Esophagus squamous epithelium (tissue), 4 donors: ENCODE data around the gene VEZF1.

ENCODE experiments used
- POLR2A ChIP-seq, 4 donors: fragments of 450-650 bp; IDR thresholded peaks; one replicate each; pipeline ENCODE4 v1.6.1; 2017; ENCODE audit warnings: antibody characterized with exemption in 4 of 4, mild to moderate bottlenecking in 4 of 4, moderate library complexity in 3 of 4
- TF ChIP-seq, protein P1 (sequence below), 6 experiments: fragments of 450-650 bp in 4 of 6; fragments of 200-600 bp in 2 of 6; sonication (generic) in 2 of 6; IDR thresholded peaks; one replicate each; pipeline ENCODE4 v1.5.1; 2016 to 2019; ENCODE audit warnings: antibody characterized with exemption in 6 of 6, mild to moderate bottlenecking in 4 of 6, moderate library complexity in 4 of 6

DNA sequence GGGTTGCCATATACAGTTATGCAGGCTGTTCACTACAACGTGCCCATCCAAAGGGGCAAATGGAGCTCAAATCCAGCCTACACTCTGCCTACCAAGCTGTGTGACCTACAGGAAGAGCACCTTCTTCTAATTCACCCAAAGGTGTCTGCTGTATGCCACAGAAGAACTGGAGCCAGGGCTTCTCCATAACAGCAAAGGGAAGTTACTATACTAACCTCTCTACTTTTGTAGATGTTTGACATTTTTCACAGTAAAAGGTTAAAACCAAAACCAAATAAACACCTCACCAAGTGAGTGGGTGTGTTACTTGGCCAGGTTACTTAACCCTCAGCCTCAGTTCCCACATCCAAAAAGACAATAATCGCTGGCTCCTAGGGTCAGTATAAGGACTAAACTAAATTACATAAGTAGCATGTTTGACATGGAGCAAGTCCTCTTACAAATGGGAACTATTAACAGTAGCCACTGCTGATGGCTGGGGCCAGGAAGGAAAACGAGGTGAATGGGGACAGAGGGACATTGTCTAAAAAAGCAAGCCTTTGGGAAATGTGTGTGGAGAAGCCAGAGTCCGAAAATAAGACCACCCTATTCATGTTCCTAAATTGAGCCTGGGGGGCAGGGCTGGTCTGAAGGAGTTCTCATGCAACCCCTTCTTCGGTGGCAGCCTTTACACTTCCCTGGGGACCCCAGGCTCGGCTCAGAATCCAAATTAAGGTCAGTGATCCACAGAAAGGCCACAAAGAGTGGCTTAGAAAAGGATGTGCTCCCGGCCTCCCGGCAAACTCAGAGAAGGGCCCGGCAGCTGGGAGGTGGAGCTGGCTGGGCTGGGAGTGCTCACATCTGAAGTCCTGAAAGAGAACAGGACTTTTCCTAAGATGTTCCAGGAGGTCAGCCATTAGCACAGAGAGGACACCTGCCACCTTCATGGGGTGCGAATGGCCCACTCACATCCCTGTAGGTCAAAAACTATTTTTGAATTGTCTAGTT is 46.4 kb downstream of the VEZF1 start:
- TF ChIP-seq, protein P1, sequence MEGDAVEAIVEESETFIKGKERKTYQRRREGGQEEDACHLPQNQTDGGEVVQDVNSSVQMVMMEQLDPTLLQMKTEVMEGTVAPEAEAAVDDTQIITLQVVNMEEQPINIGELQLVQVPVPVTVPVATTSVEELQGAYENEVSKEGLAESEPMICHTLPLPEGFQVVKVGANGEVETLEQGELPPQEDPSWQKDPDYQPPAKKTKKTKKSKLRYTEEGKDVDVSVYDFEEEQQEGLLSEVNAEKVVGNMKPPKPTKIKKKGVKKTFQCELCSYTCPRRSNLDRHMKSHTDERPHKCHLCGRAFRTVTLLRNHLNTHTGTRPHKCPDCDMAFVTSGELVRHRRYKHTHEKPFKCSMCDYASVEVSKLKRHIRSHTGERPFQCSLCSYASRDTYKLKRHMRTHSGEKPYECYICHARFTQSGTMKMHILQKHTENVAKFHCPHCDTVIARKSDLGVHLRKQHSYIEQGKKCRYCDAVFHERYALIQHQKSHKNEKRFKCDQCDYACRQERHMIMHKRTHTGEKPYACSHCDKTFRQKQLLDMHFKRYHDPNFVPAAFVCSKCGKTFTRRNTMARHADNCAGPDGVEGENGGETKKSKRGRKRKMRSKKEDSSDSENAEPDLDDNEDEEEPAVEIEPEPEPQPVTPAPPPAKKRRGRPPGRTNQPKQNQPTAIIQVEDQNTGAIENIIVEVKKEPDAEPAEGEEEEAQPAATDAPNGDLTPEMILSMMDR (IDR thresholded peaks at IDR 0.05) = no peak
- TF ChIP-seq POLR2A (IDR thresholded peaks at IDR 0.05) = no peak
